ENCODE results near the gene CNTN4. TPM values are rescaled to one million over a fixed set of nuclear protein-coding genes. Genes with fewer than 3 reads are reported as not detected.

CNTN4 gene
- total RNA-seq, 6 experiments from 2014 or later: not detected

- no peak overlapping the region for H3K4me3 Mint-ChIP-seq
- no peaks in the 10 kb centered on the region for H3K4me1 Mint-ChIP-seq (ENCODE audit: low read depth)
- no peak overlapping the region for H3K27ac Mint-ChIP-seq
- H3K36me3 Mint-ChIP-seq (ENCODE audit: low read depth): peaks cover 5% of the 10 kb centered on the region; the same call in 1 of the 2 replicates
- H3K9me3 Mint-ChIP-seq: peaks cover 42% of the 10 kb centered on the region
- no peaks in the 10 kb centered on the region for H3K27me3 Mint-ChIP-seq (ENCODE audit: insufficient read depth)
- no peak for DNase-seq
- no peak for TF ChIP-seq CTCF (IDR thresholded peaks at IDR 0.05)
Measured at GRCh38 chr3:2535206-2535605, 436.5 kb downstream of the CNTN4 start.

DNA sequence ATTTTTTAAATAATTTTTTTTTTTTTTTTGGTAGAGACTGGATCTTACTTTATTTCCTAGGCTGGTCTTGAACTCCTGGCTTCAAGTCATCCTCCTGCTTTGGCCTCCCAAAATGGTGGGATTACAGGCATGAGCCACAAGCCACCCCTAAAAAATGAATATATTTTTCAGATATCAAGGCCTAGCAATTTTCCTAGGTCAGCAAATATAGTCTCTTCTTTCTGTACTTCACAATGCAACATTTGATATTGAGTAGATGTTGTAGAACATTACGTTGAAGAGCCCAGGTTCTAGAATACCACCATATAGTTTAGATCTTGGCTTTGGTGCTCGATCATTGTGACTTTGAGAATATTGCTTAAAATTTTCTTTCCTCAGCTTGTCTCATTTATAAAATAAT lies 437.9 kb downstream of the CNTN4 start:
- Mint-ChIP-seq H3K36me3 (ENCODE audit: low read depth) (no peaks in the 10 kb centered on the region), H3K4me1 (ENCODE audit: low read depth) (no peaks in the 10 kb centered on the region), H3K4me3 (no peak overlapping the region), H3K27ac (no peak overlapping the region), H3K27me3 (ENCODE audit: insufficient read depth) (no peaks in the 10 kb centered on the region), H3K9me3 (peaks cover 54% of the 10 kb centered on the region)
- TF ChIP-seq CTCF (IDR thresholded peaks at IDR 0.05): no peak
- DNase-seq: no peak

DNA sequence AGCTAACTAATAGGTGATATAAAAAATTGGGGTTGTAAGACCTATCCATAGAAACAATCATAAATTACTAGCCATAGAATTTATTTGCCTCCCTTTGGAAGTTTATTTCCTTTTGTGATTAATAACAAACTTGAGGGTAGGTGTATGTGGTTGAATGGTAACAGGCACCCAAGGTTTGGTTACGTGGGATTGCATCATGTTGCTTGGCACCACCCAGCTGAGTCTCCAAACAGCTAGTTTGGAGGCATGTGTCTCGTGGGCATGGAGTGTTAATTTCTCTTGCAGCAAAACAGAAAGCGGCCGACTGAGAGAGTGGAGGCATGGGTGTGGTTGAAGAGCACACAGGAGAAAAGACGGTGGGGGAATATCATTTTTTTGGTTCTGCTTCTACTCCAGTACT lies 441.4 kb downstream of the CNTN4 start:
- Mint-ChIP-seq H3K27me3 (ENCODE audit: insufficient read depth) (no peaks in the 10 kb centered on the region), H3K36me3 (ENCODE audit: low read depth) (peaks cover 7% of the 10 kb centered on the region), H3K4me1 (ENCODE audit: low read depth) (no peaks in the 10 kb centered on the region), H3K9me3 (peaks cover 44% of the 10 kb centered on the region), H3K4me3 (no peak overlapping the region), H3K27ac (no peak overlapping the region)
- no peak for TF ChIP-seq CTCF (IDR thresholded peaks at IDR 0.05)
- DNase-seq: no peak

DNA sequence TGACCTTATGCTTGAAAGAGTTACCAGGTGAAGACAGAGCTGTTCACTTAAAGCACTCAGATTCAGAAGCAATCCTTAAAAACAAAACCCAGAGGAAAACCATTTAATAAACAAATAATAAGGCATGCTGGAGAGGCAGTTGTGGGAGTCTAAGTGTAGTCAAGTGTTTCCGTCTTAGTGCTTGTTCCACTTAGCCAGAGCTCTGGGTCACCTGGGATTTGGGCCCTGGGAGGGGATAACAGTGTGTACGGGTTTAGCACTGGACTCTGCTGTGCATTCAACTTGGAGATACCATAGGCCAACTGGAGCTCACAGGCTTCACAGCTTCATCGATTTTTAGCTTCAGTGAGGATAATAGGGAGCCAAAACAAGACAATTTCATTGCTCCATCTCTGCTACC lies 444.6 kb downstream of the CNTN4 start:
- Mint-ChIP-seq H3K27me3 (ENCODE audit: insufficient read depth) (no peaks in the 10 kb centered on the region), H3K4me1 (ENCODE audit: low read depth) (no peaks in the 10 kb centered on the region), H3K27ac (no peak overlapping the region), H3K36me3 (ENCODE audit: low read depth) (peaks cover 7% of the 10 kb centered on the region), H3K9me3 (peaks cover 54% of the 10 kb centered on the region), H3K4me3 (no peak overlapping the region)
- TF ChIP-seq CTCF (IDR thresholded peaks at IDR 0.05): no peak
- no peak for DNase-seq

DNA sequence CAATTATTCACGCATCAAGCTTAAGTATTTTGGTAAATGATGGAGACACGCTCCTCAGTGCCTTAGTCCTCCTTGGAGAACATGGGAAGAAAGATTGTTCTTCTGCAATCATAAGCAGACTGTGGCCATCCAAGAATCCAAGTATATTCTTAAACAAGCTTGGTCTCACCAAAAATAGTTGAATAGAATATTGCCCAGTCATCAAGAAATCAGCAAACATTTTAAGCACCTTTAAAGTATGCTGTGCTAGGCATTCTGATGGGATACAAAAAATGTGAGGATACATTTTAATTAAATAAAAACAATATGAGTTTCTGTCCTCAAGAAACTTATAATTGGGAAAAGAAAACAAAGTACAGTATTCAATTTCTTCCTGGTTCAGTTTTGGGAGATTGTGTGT lies 445.5 kb downstream of the CNTN4 start:
- peaks cover 62% of the 10 kb centered on the region for H3K9me3 Mint-ChIP-seq
- no peak for TF ChIP-seq CTCF (IDR thresholded peaks at IDR 0.05)
- no peak overlapping the region for H3K27ac Mint-ChIP-seq

DNA sequence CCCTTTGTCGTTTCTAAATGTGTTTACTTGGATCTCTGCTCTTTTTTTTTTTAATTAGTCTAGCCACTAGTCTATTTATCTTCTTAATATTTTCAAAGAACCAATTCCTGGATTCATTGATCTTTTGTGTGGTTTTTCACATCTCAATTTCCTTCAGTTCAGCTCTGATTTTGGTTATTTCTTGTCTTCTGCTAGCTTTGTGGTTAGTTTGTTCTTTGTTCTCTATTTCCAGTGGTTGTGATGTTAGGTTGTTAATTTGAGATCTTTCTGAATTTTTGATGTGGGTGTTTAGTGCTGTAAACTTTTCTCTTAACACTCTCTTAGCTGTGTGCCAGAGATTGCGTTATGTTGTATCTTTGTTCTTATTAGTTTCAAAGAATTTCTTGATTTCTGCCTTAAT lies 446.1 kb downstream of the CNTN4 start:
- no peak for TF ChIP-seq CTCF (IDR thresholded peaks at IDR 0.05)
- Mint-ChIP-seq H3K27me3 (ENCODE audit: insufficient read depth) (no peaks in the 10 kb centered on the region), H3K4me1 (ENCODE audit: low read depth) (no peaks in the 10 kb centered on the region), H3K27ac (no peak overlapping the region), H3K4me3 (no peak overlapping the region), H3K36me3 (ENCODE audit: low read depth) (peaks cover 8% of the 10 kb centered on the region), H3K9me3 (peaks cover 61% of the 10 kb centered on the region)
- DNase-seq: no peak

More for the DNA sequence above, 445.5 kb downstream of the CNTN4 start:
- Mint-ChIP-seq H3K27me3 (ENCODE audit: insufficient read depth) (no peaks in the 10 kb centered on the region), H3K4me3 (no peak overlapping the region), H3K4me1 (ENCODE audit: low read depth) (no peaks in the 10 kb centered on the region), H3K36me3 (ENCODE audit: low read depth) (peaks cover 7% of the 10 kb centered on the region)
- DNase-seq: no peak
